Skeletal muscle satellite cell (primary cell): ENCODE data around the gene TMEM109.

Experiments
- H3K27me3 ChIP-seq: 2 replicates; pipeline ENCODE4 v1.7.0; 2013; ENCODE audit warnings: low read length; ENCODE audit not compliant: control insufficient read depth, insufficient read depth
- H3K36me3 ChIP-seq: 2 replicates; pipeline ENCODE4 v1.7.0; 2013; ENCODE audit warnings: mild to moderate bottlenecking, control low read depth, low read length; ENCODE audit not compliant: insufficient read depth
- H3K4me1 ChIP-seq: 2 replicates; pipeline ENCODE4 v1.7.0; 2013; ENCODE audit warnings: low read length; ENCODE audit not compliant: control insufficient read depth, insufficient read depth
- H3K4me2 ChIP-seq: 2 replicates; pipeline ENCODE4 v1.7.0; 2013; ENCODE audit warnings: mild to moderate bottlenecking, low read length
- H3K4me3 ChIP-seq: 2 replicates; pipeline ENCODE4 v1.7.0; 2013; ENCODE audit warnings: low read length
- H3K9ac ChIP-seq: 2 replicates; pipeline ENCODE4 v1.7.0; 2013; ENCODE audit warnings: mild to moderate bottlenecking, low read depth, low read length, moderate library complexity
- H3K9me3 ChIP-seq: replicated peaks from 2 replicates; pipeline ENCODE4 v1.7.0; 2013; ENCODE audit warnings: mild to moderate bottlenecking, control low read depth, low read length

Gene TMEM109

DNA sequence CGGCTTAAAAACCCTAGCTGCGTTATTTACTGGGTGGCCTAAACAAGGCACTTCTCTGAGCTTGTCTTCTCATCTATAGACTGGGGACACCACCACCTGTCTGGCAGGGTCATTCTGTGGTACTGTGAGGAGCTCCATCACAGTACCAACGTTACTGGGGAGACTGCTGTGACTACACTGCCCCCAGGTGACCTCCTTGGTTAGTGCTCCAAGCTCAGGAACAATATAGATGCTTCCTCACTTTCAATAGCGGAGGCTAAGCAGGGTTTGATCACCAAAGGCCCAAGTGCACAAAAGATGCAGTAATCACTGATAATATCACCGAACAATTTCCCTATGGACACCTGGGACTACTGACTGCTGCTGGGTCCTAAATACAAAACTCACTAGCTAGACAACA lies 26.4 kb upstream of the TMEM109 start:
- H3K4me3 ChIP-seq: no peak overlapping the region
- no peak overlapping the region for H3K9ac ChIP-seq
- no peaks in the 10 kb centered on the region for H3K27me3 ChIP-seq
- H3K4me1 ChIP-seq: no peaks in the 10 kb centered on the region
- H3K9me3 ChIP-seq: no peaks in the 10 kb centered on the region
- peaks cover 3% of the 10 kb centered on the region for H3K36me3 ChIP-seq
- no peak overlapping the region for H3K4me2 ChIP-seq

DNA sequence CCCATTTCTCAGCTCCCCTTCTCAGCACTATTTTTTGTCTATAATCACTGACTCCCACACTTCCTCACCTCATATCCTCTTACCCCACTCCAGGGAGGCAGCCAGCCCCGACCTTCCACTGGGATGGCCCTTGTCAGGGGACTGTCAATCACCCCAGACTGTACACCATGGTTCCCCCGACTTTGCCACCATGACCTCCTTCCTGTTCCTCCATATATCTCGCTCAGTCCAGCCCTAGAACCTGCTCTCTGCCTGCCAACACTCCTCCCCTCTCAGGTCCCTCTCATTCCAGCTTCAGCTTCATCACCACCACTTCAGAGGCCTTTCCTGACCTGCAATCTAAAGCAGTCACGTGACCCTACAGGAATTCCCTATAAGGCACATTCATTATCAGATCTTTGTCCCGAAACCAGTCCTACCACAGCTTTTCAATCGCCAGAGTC lies 24.1 kb upstream of the TMEM109 start:
- Histone ChIP-seq H3K9ac (no peak overlapping the region), H3K4me3 (no peak overlapping the region), H3K4me1 (no peaks in the 10 kb centered on the region), H3K4me2 (no peak overlapping the region), H3K27me3 (no peaks in the 10 kb centered on the region), H3K36me3 (peaks cover 17% of the 10 kb centered on the region), H3K9me3 (no peaks in the 10 kb centered on the region)

DNA sequence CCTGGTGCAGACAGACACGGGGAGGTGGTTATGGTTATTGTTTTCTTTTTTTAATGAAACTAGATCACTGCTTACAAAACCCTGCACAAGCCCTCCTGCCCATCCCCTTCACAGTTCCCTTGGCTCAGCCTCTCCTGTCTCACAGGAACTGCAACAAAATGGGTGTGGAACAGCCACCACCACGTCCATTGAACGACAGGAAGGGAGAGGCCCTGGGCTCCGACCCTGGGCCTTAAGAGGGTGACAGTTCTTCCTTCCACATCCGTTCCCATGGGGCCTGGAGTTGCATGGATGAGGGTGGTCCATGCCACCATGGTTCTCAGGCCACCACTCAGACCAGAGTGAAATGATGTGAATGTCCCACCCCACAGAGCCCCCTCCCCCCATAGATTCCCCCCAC lies 23.3 kb upstream of the TMEM109 start:
- Histone ChIP-seq H3K4me1 (no peaks in the 10 kb centered on the region), H3K9me3 (no peaks in the 10 kb centered on the region), H3K4me2 (no peak overlapping the region), H3K9ac (no peak overlapping the region), H3K4me3 (no peak overlapping the region), H3K27me3 (no peaks in the 10 kb centered on the region), H3K36me3 (peaks cover 26% of the 10 kb centered on the region)

DNA sequence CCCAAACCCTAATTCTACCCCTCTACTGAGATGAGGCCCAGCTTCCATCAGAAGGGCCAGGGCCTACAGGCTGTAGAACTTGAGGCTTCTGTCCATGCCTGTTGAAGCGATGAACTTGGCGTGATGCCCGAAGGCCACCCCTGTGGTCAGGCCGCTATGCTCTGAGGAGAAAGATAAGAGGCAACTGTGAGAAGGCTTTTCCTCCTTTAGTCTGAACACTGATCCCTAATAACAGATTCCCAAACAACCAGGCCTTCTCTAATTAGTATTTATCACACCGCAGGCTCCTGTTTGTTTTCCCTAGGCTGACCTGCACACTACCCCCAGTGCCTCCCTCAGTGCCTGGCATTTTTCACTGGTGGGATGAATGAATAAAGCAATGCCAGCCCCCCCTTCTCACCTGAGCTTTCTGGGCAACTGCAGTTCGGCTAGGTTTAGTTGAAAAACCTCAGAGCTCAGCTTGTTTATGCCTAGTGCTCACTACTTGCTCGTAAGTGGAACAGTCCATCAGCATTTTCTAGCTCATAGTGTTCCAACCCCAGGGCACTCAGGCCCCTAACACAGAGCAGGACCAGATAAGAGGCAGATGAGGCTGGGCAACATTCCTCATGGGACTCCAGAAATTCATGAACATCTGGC lies 22.7 kb upstream of the TMEM109 start:
- no peak overlapping the region for H3K9ac ChIP-seq
- H3K4me3 ChIP-seq: no peak overlapping the region
- H3K36me3 ChIP-seq: peaks cover 31% of the 10 kb centered on the region
- no peaks in the 10 kb centered on the region for H3K4me1 ChIP-seq
- H3K4me2 ChIP-seq: no peak overlapping the region
- no peaks in the 10 kb centered on the region for H3K9me3 ChIP-seq
- no peaks in the 10 kb centered on the region for H3K27me3 ChIP-seq

DNA sequence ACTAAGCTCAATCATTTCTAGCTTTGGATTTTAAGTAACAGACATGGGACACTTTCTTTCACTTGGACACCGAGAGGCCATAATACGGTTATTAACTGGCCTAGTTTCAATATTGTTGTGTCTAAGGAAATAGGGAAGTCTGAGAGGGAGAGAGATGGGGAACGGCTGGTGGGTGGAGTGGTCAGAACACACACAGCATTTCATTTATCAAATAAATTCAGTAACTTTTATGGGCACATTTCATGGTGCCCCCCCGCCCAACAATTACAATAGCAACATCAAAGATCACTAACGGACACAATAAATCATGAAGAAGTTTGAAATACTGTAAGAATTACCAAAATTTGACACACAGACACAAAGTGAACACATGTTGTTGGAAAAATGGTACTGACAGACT lies 18.3 kb upstream of the TMEM109 start:
- H3K4me2 ChIP-seq: no peak overlapping the region
- peaks cover 73% of the 10 kb centered on the region for H3K36me3 ChIP-seq
- H3K9me3 ChIP-seq: no peaks in the 10 kb centered on the region
- H3K9ac ChIP-seq: no peak overlapping the region
- H3K4me1 ChIP-seq: no peaks in the 10 kb centered on the region
- no peak overlapping the region for H3K4me3 ChIP-seq
- no peaks in the 10 kb centered on the region for H3K27me3 ChIP-seq

DNA sequence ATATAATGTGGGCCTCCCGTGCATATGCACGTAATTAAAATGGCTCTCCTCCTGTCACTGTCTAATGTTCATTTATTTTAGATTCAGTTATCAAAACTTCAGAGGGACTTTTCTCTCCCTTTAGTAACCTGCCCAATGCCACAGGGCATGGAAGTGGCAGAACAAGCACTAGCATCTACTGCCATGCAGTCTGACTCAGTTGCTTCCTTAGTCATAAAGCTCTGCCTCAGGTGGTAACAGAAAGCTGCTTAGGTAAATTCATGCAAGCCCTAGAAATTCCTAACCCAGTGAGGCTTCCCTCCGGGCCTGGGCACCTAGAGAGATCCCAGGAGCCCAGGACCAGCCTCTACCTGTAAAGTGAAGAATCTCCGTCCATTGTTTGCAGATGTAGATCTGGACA lies 16.5 kb upstream of the TMEM109 start:
- Histone ChIP-seq H3K4me3 (no peak overlapping the region), H3K9me3 (no peaks in the 10 kb centered on the region), H3K4me1 (no peaks in the 10 kb centered on the region), H3K9ac (no peak overlapping the region), H3K27me3 (no peaks in the 10 kb centered on the region), H3K36me3 (peaks cover 88% of the 10 kb centered on the region), H3K4me2 (no peak overlapping the region)

DNA sequence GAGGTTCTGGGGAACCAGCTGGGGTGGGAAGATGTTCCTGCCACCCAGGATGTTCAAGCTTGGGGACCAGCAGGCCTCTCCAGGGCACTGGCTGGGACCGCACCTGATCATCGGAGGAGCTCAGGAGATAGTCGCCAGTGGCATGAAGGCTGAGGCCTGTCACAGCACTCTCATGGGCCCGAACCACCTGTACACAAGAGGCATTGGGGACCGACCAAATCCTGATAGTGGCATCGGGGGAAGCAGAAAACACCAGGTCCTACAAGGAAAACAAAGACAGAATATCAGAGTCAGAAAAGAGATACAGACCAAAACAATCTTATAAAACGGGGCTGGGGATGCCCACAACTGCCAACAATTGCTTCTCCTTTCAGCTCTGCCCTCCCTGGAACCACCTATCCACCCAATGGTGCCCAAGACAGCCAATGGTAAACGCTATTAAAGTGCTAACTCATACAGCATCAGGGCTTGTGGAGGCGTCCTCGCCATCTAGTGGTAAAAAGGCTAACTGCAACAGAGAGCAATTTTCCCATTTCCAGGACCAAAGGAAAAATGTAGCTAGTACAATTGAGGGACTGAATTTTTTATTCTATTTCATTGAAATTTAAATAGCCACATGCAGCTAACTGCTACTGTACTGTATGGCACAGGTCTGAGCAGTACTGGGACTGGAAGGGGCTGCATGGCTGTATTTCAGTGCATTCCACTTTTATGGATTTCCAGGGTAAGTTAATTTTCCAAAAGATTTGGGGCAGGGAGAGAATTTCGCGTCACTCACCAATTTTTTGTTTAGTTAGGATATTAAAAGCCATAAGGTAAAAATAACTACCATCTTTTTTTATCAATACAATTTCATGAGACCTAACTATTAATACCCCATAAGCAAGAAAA lies 14.7 kb upstream of the TMEM109 start:
- Histone ChIP-seq H3K36me3 (peaks cover 91% of the 10 kb centered on the region), H3K27me3 (no peaks in the 10 kb centered on the region), H3K4me1 (peaks cover under 1% of the 10 kb centered on the region), H3K4me3 (no peak overlapping the region), H3K9me3 (no peaks in the 10 kb centered on the region), H3K9ac (no peak overlapping the region), H3K4me2 (no peak overlapping the region)

DNA sequence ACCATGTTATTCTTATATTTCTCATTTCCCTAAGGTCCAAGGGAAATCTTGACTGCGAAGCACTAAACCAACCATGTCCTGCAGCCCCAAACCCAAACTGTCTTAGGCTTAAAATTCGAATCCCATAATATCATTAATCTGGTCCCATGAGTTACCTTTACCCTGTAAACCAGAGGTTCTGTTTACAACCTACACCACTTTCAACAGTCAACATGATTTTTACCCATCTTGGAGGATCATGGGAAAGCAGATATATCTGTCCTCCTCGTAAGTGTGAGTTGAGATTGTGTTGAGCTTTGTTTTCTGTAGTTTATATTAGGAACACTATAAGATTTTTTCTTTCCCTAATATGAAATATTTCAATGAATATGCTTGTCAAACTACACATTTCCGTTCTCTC lies 14.0 kb upstream of the TMEM109 start:
- H3K4me3 ChIP-seq: no peak overlapping the region
- no peaks in the 10 kb centered on the region for H3K9me3 ChIP-seq
- peaks cover 84% of the 10 kb centered on the region for H3K36me3 ChIP-seq
- H3K4me1 ChIP-seq: peaks cover 8% of the 10 kb centered on the region
- H3K27me3 ChIP-seq: no peaks in the 10 kb centered on the region
- no peak overlapping the region for H3K9ac ChIP-seq
- H3K4me2 ChIP-seq: no peak overlapping the region

DNA sequence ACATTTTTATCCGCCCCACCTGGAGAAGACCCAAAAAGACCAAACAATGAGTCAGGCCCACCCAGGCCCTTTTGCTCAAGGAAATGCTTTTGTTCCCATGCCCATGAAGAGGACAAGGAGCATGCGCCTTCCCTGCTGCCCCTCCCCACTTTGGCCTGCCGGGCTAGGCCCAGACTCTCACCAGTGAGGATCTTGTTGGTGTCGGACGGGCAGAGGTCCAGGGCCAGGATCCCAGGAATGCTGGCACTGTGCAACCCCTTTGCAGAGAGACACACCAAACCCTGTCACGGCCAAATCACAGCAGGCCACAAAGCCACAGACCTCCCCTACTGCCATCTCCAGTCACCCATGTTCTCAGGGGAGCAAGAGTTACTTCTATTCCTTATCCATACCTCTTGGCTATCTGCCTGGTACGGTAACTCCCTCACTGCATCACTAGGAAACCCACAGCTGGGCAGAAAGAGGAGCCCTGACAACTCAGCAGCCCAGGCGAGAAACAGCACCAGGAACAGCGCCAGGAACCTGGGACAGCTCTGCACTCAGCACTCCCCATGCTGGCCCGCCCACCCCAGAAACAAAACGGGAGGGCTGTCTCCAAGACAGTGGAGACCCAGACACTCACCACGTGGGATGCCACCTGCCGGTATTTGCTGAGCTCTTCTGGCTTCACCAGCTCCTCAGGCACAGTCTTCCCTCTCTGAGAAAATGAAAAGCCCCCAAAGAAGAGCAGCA lies 13.1 kb upstream of the TMEM109 start:
- Histone ChIP-seq H3K4me1 (peaks cover 13% of the 10 kb centered on the region), H3K36me3 (peaks cover 75% of the 10 kb centered on the region), H3K4me3 (no peak overlapping the region), H3K9me3 (no peaks in the 10 kb centered on the region), H3K27me3 (no peaks in the 10 kb centered on the region), H3K9ac (no peak overlapping the region), H3K4me2 (no peak overlapping the region)

DNA sequence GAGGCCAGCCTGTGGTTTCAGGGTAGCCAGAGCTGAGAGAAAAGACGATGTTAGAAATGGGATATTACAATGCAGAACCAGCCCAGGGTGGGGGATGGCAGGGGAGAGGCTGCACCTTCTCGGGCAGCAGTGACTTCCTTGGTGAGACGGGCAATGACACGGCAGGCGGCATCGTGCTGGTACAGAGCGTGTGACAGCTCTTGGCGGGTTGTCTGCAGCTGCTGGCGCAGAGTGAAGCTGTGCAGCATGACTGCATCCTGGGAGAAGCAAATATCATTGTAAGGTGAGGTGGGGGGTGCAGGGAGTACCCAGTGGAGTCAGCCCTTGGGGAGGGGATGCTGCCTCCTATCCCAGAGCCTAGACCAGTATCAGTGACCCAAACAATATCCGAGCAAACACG lies 11.3 kb upstream of the TMEM109 start:
- Histone ChIP-seq H3K27me3 (no peaks in the 10 kb centered on the region), H3K4me2 (no peak overlapping the region), H3K9ac (no peak overlapping the region), H3K4me1 (peaks cover 16% of the 10 kb centered on the region), H3K4me3 (no peak overlapping the region), H3K36me3 (peaks cover 59% of the 10 kb centered on the region), H3K9me3 (no peaks in the 10 kb centered on the region)

DNA sequence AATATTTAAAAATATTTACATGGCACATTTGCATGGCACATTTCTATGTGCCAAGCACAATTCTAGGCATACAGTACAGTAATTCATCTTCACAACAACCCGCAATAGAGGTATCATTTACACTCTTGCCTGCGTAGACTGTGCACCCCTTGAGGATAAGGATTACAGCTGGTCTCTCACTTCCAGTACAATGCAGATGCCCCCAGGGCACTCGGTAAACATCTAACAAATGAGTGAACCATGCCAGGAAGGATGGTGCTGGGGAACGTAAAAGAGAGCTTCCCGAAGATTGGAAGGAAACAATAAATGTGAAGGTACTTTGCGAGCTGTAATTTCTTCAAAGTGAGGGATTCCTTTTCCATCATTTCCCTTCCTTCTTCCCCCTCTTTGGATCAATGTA lies 8.9 kb upstream of the TMEM109 start:
- Histone ChIP-seq H3K4me1 (peaks cover 16% of the 10 kb centered on the region), H3K4me2 (peak overlapping the region; percentile 88), H3K9me3 (no peaks in the 10 kb centered on the region), H3K27me3 (peaks cover 14% of the 10 kb centered on the region), H3K36me3 (peaks cover 36% of the 10 kb centered on the region), H3K9ac (peak overlapping the region; percentile 99), H3K4me3 (peak overlapping the region; percentile 94)
